ENCODE measurements around the gene FBXW11.
"Not testable (repeated sequence)": the region's sequence is repeated elsewhere in the genome, so short reads cannot be mapped to it uniquely, and the experiment has no call there.

The FBXW11 gene

DNA sequence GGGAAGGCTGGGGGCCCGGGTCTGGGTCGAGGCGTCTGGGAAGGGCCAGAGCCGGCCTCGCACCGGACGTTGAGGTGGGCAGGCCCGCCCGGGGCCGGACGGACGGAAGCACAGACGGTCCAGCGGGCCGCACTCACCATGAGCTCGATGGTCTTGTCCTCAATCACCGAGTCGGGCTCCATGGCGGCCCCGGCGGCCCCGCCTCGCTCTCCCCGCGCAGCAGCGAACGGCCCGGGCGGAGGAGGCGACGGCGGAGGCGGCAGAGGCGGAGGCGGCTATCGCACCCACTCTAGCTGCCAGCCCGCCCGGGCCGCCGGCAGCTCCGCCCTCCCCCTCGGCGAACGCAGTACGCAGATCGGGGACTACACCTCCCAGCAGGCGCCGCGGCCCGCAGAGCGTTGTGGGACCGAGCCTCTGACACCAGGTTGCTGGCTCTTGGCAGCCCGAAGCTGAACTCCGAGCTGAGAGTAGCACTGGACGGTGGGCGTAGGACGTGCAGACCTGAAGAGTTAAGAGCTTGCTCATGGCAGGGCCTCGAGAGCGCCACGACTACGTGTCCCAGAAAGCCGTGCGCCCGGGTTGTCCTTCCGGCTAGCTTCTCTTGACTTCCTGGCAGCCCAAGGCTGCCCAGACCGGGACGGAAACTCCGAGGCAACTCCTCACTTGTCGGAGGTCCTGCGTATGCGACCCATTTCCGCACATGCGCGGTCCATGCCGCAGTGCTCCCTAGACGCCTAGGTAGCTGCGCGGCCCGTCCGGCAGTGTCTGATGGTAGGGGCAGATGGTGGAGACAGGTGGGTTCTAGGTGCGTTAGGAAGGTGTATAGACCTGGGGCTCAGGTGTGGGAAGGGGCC lies at the start of gene FBXW11:
FBXW11 (minus strand) TSS at position 318 of the 854 bp plus-strand sequence; CDS start at position 182, 136 bp downstream.
- DNase-seq: peak; percentile 98

DNA sequence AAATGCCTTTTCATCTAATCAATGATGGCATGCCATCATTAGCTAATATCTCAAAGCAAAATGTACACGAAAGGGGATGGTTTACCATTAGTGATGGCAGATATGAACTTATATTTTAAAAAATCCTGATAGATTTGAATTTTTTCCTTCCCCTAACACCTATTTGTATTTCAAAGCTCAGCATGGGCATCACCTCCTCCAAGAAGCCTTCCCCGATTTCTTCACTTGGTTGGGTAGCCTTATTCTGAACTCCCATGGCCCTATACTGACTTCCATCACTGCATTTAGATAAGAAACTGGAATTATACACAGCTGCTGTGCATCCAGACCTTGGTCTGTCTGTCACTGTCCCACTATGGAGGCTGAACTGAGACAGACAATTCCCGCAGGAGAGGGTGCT lies 49.6 kb upstream of the FBXW11 start:
- DNase-seq: no peak

DNA sequence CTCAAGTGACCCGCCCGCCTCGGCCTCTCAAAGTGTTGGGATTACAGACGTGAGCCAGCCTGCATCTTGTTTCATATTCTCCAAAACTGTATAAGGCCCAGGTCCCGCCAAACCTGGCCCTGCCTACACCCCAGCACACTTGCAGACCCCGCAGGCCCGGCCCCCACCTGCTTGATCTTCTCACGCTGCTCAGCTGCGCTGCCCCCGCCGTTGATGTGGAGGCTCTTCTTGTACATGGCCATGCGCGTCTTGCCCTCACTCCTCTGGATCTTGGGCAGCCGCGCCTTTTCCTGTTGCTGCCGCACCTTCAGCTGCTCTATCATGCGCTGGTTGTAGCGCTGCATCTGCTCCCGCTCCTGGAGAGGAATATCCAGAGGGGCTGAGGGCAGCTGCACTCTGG lies 49.0 kb upstream of the FBXW11 start:
- DNase-seq: no peak

DNA sequence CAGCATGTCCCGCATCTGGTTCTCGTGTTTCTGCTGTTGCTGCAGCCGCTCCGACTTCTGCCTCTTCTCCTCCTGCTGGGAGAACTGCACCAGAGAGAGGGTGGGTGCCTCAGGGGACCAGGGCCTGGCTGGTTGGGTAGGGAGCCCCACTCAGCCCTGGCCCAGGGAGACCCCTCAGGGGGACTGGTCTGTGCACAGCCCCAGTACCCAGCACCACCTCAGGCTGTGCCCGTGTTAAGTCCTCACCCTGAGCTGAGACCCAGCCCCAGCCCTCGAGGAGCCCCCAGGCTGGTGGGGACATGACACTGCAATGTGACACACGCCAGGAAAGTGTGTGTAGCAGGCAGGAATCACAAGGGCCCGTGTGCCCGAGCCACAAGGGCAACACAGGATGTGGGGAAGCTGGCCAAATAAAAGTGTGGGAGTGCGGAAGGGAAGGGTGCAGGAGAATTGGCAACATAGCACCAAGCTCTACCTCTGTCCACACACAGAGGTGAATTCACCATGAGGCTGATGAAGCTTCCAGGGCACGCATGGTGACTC lies 48.2 kb upstream of the FBXW11 start:
- no peak for DNase-seq

DNA sequence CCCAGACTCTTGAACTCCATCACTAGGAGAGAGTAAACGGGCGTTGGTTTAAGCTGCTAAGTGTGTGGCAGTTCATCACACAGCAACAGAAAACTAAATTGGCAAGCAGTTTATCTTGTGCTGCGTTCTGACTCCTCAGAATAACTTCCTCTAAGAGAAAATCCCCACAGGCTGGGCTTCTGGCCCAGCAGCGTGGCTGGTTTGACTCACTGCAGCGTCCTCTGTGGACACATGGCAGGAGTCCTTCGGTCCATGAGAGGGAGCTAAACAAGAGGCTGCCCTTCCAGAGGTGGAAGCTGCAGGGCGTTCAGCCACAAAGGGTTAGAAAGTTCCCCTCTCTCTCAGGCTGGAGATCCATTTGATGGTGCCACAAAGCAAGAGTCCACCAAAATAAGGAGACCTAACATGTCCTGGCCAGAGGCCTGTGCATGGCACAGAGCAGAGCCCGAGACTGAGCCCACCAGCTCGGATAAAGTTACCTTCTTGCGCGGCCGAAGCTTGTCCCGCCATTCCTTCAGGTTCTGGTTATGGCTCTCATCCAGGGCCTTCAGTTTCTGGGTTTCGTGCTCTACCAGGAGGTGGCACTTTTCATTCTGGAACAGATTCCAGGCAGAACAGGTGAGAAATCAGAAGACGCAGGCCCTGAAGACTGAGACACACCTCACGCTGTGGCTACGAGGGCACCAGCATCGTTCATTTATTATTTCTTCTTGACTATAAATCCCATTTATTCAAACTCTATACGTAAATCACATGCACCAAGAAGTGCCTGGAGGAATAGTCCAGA lies 46.2 kb upstream of the FBXW11 start:
- DNase-seq: peak; percentile 64 to 71 (median 68)

DNA sequence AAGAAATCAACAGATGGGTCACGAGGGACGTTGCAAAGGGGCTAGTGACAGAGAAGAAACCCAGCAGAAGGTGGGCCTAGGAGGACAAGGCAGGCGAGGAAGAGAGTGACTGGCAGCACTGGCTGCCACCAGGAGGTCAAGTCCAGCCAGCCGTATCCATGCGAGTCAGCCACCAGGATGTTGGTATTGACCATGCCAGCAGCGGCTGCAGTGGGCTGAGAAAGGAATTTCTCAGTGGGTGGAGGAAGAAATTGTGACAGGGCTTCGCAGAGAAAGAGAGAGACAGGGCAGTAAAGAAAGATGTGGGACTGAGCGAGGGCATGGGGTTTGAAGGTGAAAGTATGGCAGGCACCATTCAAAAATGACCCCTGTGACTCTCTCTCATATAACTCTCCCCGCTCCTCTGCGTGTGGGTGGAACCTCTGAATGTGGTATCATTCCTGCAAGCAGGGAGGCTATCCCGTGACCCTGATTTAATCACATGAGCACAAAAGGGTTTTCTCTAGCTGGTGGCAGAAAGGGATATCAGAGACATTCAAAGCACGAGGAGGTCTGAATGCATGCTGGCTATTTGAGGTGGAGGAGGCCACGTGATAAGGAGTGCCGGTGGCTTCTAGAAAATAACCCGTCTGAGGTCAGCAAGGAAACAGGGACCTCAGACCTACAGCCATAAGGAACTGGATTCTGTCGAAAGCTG lies 45.4 kb upstream of the FBXW11 start:
- DNase-seq: peak in 1 of 3 donors; percentile 48

DNA sequence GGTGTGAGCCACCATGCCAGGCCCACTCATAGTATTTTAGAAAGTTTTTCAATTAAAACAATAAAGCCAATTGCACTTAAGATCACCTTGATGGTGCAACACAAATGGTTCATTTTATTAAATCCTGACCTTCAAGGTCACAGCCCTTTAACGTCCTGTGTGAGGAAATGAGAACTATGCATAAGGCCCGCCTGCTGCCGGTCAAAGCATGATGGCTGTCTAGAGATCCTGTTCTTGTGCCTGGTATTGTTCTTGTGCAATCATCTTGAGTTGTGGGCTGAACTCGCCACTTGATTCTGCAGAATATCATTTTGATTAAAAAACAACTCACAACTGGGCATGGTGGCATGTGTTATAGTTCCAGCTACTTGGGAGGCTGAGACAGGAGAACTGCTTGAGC lies 43.6 kb upstream of the FBXW11 start:
- DNase-seq: no peak

DNA sequence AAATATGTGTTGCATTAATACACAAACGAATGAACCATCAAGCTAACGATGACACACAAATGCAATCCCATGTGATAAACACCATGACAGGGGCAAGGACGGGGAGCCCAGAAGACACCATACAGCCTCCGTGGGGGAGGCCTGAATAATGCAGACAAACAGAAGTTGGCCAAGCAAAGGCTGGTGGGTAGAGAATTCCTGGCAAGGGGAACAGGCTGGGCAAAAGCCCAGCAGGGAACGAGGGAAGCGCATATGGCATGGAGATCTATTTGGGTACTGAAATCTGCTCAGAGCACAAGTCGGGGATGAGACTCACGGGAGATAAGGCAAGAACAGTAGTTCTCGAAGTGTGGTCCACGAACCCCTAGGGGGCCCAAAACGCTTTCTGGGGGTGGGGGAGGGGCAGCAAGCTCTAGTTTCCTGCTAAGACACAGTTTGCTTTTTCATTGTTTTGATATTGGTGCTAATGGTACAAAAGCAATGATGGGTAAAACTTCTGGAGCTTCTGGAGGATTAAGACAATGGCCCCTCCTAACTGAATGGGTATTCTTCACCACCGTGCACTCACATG lies 42.9 kb upstream of the FBXW11 start:
- DNase-seq: no peak

DNA sequence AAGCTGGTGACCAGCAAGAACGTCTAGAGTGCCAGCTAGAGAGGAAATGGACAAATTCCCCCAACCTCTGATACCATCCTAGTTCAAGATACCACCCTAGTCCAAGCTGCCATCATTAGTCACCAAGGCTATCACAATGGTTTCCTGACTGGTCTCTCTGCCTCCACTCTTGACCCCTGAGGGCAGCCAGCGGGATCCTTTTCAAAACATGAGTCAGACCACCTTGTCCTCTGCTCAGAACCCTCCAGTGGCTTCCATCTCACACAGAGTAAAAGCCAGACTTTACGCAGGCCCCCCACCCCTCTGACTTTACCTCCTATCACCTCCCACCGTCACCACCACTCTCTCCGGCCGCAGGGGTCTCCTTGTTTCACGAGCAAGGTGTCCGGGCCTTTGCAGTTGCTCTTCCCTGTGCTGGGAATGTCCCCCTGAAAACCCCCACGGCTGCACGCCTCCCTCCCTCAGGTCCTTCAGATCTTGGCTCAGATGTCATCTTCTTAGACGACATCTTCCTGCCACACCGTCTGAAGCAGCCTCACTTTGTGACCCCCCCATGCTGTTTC lies 42.2 kb upstream of the FBXW11 start:
- DNase-seq: peak in 1 of 3 donors; percentile 15

DNA sequence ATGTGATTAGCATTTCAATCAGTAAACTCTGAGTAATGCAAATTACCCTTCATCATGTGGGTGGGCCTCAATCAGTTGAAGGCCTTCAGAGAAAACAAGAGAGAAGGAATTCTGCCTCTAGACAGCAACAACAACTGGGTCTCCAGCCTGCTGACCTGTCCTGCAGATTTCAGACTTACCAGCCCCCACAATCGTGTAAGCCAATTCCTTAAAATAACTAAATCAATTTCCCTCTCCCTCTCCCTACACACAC lies 41.7 kb upstream of the FBXW11 start:
- no peak for DNase-seq

DNA sequence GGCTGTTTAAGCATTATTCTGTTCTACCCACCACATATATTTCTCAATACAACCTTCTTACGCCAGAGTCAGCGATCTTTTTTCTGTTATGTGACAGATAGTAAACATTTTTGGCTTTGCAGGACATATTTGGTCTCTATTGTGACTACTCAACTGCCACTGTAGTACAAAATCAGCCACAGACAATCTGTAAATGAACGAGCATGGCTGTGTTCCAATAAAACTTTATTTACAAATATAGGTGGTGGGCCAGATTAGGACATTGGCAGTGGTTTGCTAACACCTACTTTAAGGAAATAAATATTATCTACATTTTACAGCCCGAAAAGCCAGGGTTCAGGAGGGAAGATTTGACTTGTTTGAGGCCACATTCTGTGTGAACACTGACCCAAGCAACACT lies 40.2 kb upstream of the FBXW11 start:
- no peak for DNase-seq

DNA sequence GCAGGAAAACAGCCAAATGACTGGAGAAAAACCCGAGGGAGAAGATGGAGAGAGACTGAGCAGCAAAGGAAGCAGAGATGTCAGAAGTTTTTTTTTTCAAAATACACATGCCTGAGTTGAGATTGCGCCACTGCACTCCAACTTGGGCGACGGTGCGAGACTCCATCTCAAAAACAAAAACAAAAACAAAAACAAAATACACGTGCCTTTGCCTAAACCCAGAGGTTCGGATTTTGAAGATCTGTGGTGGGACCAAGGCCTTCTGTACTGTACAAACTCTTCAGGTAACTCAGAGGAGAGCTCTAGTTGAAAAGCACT lies 38.8 kb upstream of the FBXW11 start:
- no peak for DNase-seq

DNA sequence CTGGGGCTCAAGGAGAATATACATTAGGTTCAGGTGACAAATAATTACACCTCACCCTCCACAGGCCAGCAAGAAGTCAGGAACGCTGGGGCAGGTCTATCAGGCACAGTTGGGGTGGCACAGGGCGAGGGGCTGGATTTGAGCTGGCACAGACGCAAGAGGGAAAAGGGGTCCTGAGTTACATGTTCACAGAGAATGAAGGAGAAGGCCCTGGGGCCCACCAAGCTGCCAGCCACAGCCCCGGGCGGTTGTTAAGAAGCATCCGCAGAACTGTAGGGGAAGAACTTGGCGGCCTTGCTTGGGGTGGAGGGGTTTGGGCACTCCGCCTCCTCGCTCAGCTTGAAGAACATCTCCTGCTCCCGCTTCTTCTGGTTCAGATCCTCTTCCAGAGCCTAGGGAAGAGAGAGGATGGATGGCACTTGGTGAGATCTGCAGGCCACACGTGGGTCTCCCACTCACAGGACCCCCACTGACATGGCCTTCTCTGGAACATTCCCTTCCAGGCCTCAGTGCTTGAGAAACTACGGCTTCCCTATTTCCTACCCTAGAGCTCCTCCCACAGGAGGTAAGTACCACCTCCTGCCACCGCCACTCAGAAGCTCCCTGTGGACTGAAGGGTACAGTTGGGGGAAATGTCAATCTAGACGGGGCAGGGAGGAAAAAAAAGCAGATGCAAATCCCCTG lies 38.3 kb upstream of the FBXW11 start:
- peak in 2 of 3 donors; percentile 32 to 38 for DNase-seq

DNA sequence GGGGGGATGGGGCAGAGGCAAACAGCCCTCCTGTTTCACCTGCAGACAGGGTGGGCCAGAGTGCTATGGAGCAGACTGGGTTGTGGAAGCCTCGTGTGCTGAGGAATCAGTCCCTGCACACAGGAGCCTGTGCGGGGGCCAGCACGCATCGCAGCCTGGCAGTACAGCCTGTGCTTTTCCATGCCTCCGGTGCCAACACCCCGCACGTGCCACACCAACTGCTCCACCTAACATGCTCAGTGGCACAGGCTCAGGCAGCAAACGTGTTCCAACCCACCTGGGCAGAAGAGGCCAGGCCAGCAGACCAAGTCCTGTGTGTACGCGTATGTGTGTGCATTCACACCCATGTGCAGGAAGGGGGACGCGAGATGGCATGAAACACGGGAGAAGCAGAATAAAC lies 37.4 kb upstream of the FBXW11 start:
- no peak for DNase-seq

DNA sequence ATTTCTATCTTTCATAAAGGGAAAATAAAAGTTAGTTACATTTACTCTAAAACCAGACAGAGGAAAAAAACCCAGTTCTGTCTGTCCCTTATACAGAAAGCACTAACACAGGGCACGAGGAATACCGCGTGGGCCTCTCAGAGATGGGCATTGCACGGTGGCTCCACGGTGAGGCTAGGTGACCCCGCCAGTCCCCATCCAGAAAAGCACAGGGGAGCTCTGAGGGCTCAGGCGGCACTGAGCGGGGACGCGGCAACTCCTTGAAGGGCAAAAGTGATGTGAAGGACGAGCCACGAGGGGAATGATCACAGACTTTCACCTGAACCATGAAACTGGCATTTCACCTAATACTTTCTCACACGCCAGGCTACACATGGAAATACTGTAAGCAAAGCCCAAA lies 35.7 kb upstream of the FBXW11 start:
- DNase-seq: no peak

DNA sequence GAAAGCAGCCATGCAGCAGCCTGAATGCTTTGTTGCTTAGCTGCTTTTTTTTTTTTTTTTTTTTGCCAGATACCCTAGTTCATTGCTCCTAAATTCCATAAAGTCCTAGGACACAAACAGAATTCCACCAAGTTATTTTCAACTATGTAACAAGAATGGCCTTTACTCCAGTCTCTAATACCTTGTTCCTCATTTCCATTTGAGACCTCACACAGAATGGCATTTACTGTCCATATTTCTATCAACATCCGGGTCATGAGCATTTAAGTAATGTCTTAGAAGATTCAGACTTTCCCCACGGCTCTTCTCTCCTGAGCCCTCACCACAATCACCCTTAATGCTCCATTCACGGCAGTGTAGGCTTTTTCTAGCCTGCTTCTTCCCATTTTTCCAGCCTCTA lies 31.7 kb upstream of the FBXW11 start:
- no peak for DNase-seq

DNA sequence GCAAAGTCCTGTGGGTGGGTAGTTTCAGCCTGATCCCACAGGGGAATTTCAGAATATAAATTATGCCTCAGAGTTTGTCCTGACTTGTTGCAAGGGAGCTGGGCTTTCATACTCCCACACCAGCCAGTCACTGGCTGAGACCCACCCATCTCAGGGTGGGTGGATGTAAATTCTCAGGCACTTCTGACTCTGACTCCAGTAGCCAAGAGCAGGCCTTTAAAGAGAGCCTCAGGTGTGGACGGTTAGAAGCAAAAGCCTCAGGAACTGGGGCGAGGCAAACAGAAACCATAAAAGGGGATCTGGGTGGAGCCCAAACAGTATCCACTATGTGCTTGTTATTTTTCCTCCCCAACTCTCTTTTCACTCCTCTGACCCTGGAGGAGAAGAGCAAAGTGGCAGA lies 28.6 kb upstream of the FBXW11 start:
- peak; percentile 65 to 76 (median 73) for DNase-seq

DNA sequence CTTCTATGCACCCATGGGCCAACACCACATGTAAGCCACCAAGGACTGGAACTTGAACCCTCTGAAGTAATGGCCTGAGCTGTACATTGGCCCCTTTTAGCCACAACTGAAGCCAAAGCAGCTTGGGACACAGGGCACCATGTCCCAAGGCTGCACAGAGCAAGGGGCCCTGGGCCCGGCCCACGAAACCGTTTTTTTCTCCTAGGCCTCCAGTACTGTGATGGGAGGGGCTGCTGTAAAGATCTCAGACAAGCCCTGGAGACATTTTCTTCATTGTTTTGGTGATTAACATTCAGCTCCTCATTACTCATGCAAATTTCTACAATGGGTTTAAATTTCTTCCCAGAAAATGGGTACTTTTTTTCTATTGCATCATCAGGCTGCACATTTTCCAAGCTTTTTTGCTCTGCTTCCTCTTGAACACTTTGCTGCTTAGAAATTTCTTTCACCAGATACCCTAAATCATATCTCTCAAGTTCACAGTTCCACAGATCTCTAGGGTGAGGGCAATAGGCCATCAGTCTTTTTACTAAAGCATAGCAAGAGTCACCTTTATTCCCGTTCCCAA lies 25.5 kb upstream of the FBXW11 start:
- peak in 1 of 3 donors; percentile 30 for DNase-seq

DNA sequence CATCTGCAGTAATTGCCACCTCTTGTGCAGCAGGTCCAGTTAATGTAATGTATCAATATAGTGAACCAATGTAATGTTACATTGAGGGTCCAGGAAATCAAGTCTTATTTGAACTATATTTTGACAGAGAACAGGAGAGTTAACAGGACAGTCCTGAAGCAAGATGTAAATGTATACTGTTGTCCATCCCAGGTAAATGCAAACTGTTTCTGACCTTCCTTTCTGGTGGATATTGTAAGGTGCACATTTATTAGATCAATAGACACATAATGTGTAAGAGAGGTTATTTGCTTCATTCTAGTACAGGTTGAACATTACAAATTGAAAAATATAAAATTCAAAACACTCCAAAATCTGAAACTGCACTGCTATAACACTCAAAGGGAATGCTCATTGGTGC lies 23.4 kb upstream of the FBXW11 start:
- DNase-seq: no peak

DNA sequence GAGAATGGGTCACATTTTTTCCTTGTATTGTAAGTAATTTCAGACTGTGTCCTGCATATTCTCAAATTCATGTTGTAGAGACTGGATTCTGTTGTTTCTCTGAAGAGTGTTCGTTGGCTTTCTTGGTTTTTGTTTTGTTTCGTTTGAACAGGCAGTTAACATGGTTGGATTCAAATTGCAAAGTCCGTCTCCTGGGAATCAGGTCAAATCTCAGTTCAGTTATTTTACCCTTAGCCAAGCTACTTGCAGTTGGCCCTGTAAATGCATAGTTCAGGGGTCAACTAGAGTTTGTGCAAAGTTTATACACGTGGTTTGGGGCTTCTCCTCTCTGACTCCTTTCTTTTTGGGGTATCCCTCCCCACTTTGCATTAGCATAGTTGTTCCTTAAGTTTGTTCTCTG lies 21.7 kb upstream of the FBXW11 start:
- DNase-seq: no peak

DNA sequence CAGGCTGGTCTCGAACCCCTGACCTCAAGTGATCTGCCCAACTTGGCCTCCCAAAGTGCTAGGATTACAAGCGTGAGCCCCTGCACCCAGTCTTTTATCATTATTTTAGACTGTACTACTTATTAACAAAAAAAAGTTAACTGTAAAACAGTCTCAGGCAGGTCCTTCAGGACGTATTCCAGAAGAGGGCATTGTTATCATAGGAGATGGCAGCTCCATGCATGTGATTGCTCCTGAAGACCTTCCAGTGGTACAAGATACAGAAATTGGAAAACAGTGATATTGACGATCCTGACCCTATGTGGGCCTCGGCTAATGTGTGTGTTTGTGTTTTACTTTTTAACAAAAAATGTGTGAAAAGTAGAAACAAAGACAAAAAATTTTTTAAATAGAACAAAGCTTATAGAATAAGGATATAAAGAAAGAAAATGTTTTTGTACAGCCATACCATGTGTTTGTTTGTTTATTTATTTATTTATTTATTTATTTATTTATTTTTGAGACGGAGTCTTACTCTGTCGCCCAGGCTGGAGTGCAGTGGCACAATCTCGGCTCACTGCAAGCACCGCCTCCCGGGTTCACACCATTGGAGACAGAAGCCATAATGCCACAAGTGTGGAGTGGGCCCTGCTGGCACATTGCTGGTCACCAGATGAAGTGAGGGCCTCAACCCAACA lies 13.8 kb upstream of the FBXW11 start:
- DNase-seq: not testable (repeated sequence)
